GDM1 (cell line): ENCODE measurements around the gene PITPNC1.
"Not testable (repeated sequence)": the region's sequence is repeated elsewhere in the genome, so short reads cannot be mapped to it uniquely, and the experiment has no call there.

Experiments used
- DNase-seq: peaks from one replicate; lab custom pipeline; 2025; lab: John Stamatoyannopoulos, UW

The PITPNC1 gene

DNA sequence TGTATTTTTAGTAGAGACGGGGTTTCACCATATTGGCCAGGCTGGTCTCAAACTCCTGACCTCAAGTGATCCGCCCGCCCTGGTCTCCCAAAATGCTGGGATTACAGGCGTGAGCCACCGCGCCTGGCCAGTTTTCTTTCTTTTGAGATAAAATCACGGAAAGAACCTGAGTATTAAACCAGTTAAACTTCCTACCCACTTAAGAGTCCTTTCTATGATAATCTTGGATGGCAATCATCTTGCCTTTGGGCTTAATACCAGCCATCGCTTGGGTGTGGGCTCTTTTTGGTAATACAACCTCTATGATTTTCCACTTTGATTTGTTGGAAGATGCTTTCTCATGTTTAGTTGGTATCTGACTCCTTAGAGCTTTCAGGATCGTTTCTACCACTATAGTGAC, 24.0 kb downstream of the PITPNC1 start:
- no peak for DNase-seq

DNA sequence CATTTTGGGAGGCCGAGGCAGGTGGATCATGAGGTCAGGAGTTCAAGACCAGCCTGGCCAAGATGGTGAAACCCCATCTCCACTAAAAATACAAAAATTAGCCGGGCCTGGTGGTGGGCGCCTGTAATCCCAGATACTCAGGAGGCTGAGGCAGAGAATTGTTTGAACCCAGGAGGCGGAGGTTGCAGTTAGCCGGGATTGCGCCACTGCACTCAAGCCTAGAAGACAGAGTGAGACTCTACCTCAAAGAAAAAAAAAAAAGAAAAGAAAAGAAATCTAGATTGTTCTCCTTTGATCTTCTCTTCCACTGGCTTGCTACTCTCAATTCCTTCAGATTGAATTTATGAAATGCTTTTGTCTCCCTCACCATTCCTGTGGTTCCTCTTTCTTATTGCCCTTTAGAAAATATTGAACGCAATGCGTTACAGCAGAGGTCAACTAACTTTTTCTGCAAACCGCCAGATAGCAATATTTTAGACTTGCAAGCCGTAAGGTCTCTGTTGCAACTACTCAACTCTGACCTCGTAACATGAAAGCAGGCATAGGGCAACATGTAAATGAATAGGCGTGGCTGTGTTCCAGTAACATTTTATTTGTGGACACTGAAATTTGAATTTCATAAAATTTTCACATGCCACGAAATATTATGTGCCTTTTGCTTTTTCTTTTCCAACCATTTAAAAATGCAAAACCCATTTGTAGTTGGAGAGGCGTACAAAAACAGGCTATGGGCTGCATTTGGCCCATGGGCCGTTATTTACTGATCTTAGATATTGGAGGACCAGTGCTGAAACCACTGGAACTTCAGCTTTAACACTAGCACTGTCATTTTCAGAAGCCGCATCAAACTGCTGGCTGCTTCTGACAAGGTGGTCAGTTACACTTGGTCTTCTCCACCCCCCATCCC, 24.8 kb downstream of the PITPNC1 start:
- DNase-seq, result no peak

DNA sequence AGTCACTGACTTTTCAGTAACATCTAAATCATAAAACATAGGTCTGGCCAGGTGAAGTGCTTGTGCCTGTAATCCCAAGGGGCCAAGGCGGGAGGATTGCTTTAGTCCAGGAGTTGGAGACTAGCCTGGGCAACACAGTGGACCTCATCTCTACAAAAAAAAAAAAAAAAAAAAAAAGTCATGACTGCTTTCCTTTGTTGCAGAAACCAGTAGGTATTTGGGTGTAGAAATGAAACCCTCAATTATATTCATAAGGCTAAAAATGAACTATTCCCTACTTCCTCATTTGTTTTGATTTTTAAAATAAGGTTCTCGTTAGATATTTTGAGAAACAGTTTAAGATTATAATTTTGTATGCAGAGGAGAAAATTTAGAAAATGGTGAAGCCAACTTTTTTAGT, 26.0 kb downstream of the PITPNC1 start:
- DNase-seq, result no peak

DNA sequence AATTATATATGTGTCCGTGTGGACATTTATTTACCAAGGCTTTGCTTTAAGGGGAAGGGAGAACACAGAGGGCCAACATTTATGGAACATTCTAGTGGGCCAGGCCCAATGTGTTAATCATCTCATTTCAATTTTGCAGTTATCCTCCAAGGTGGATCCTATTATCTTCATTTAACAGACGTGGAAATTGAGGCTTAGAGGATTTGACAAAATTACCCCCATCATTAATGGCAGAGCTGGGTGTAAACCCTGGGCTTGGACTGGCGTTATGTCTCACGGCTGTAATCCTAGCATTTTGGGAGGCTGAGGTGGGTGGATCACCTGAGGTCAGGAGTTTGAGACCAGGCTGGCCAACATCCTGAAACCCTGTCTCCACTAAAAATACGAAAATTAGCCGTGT, 26.4 kb downstream of the PITPNC1 start:
- no peak for DNase-seq

DNA sequence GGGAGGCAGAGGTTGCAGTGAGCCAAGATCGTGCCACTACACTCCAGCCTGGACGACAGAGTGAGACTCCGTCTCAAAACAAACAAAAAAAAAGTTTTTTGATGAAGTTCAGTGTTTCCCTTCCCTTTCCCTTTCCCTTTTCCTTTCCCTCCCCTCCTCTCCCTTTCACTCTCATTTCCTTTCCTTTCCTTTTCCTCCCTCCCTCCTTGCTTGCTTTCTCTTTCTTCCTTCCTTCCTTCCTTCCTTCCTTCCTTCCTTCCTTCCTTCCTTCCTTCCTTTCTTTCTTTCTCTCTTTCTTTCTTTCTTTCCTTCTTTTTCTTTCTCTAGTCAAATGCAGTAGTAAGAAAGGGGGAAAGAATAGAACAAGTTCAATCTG, 31.4 kb downstream of the PITPNC1 start:
- DNase-seq, result not testable (repeated sequence)

DNA sequence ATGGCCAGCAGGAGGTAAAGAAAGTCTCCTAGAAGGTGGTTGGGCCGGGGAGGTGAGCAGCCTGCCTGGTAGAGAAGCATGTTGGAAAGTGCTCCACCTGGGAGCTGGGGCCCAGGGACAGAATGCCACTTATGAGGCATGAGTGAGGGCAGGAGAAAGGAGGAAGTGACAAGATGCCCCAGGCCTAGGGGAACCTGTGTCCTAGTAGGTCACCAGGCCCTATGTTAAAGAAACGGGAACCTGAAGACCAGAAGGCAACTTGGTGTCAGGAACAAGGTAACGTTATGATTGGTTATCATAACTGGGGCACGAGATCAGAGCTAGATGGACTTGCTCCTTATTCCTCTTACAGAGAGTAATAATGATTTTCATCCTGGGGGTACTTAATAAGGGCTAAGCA, 34.3 kb downstream of the PITPNC1 start:
- DNase-seq, result no peak

DNA sequence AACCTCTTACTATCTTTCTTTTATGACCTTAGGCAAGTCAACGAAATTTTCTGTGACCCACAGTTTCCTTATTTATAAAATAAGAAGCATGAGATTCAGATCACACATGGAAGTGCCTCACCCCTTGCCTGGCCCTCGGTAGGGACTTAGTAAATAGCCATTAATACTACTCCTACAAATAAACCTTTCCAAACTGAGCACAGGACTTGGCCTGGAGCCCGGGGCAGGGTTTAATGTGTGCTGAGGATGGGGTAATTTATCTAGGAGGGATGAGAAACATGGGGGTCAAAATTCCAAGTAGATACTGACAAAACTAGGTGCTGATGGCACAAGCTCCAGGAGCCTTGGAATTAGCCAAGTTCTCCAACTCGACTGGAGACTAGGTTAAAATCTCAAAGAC, 35.0 kb downstream of the PITPNC1 start:
- no peak for DNase-seq

DNA sequence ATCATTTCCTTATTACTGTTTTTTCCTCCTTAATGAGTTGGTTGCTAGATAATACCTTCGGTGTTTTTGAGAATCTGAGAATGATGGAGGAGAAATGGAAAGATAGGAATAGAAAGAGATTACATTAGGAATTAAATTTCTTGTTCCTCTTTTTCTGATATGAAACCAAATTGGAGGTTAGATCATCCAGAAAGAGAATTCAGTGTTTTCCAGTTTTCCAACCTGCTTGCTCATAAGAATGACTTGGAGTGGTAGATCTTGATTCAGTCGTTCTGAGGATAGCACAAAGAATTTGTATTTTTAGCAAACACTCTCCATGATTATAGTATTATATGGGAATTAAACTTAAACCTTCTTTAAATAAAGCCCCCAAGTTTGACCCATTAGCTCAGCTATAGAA, 35.9 kb downstream of the PITPNC1 start:
- no peak for DNase-seq

DNA sequence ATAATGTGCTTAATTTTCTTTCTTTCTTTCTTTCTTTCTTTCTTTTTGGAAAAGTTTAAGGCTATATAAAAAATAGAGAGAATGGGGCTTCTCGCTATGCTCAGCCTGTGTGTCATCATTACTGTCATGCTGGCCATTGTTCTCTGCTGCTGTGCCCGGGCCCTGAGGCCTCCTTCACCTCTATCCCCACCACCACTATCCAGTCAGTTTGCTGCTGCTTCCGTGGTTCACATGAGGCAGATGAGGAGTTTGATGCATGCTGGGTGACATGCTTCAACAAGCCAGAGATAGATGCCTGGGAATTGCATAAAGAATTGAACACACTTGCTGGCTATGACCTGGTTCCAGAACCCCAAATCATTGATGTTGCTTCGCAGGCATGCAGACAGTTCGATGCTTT, 36.3 kb downstream of the PITPNC1 start:
- DNase-seq, result no peak

DNA sequence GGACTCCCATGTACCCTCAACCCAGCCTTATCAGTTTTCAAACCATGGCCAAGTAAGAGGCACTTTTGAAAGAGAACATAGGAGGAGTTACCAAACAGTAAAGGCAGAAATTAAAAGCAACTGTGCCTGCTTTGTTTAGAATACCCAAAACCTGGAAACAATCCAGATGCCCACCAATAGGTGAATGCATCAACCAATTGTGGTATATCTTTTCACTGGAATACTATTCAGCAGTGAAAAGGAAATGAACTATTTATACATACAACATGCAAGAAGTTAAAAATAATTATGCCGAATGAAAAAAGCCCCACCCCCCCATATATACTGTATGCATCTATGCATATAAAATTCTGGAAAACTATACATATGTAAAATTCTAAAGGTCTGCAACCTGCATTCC, 37.0 kb downstream of the PITPNC1 start:
- no peak for DNase-seq

DNA sequence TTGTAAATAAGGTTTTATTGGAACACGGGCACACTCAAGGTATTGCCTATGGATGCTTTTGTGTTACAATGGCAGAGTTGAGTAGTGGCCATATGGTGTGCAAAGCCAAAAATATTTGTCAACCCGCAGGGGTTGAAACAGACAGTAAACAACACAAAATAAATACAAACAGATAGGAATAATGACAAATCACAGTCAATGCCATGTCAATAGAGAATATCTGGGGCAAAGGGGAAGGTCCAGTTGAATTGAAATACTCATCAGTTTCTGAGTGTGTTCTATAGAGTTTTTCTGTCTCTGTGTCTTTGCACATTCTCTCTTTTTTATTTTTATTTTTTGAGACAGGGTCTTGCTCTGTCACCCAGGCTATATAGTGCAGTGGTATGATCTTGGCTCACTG, 37.5 kb downstream of the PITPNC1 start:
- DNase-seq, result no peak

DNA sequence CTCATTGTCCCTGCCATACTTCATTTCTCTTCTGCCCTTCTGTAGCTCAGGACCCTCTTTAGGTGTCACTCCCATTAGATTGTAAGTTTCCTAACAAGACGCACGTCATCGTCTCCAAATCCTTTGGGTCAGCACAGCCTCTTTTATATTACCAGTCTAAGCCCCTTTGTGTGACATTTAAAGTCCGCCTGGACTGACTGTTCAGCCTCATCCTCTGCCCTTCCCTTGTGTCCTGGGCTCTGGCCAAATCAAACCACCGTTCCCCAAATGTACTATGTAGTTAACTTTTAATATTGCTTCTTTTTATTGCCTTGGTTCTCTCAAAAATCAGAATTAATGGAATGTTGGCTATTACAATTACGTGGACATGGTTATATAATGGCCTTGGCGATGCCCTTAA, 38.2 kb downstream of the PITPNC1 start:
- DNase-seq, result no peak

DNA sequence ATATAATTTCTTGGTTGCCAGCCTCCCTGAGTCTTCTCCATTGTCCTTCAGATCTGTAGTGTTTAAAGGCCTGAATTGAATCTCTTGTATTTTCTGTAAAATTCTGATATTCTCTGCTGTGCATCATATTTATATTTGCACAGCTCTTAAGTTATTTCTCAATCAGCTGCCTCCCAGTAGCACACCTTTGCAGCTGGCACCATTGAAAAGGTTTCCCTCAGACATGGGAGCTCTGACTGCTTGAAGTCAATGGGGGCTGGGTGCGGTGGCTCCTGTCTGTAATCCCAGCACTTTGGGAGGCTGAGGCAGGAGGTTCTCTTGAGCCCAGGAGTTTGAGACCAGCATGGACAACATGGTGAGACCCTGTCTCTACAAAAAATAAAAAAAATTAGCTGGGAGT, 40.4 kb downstream of the PITPNC1 start:
- DNase-seq, result no peak

DNA sequence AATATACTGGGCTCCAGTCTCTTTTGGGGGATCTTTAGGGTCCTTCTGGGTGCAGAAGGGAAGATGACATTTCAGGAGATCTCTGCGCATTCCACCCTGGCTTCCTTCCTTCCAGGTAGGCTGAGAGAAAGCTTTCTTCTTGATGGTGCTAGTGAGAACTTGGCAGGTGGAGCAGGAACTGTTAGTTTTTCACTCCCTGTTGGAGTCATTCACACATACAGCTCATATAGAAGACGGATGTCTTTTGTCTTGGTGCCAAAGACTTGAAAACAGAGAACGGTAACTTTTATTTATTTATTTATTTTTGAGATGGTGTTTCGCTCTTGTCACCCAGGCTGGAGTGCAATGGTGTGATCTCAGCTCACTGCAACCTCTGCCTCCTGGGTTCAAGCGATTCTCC, 43.9 kb downstream of the PITPNC1 start:
- no peak for DNase-seq

DNA sequence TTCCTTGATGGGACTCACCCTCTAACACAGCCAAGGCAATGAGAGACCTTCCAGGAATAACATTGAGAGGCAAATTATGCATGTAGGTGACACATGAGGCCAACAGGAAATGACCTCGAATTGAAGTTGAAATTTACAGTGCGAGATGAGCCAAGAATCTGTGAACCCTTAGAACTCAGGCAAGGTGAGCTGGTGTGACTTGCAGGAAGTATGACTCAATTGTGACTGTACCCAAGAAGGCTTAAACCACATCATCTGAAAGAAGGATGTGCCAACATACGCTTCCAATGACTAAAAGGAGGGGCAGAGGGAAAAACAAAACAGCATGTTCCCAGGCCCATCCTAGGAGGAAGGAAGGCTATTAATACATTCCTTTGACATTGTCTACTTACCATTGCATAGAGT, 44.8 kb downstream of the PITPNC1 start:
- no peak for DNase-seq

DNA sequence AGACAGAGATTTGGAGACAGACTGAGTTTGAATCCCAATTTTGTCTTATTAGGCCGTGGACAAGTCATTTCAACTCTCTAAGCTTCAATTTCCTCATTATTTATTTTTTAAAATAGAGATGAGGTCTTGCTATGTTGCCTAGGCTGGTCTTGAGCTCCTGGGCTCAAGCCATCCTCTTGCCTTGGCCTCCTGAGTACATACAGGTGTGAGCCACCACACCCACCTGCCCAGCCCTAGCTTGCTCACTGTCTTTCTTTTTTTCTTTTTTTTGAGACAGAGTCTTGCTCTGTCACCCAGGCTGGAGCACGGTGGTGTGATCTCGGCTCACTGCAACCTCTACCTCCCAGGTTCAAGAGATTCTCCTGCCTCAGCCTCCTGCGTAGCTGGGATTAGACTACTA, 45.2 kb downstream of the PITPNC1 start:
- DNase-seq, result not testable (repeated sequence)

DNA sequence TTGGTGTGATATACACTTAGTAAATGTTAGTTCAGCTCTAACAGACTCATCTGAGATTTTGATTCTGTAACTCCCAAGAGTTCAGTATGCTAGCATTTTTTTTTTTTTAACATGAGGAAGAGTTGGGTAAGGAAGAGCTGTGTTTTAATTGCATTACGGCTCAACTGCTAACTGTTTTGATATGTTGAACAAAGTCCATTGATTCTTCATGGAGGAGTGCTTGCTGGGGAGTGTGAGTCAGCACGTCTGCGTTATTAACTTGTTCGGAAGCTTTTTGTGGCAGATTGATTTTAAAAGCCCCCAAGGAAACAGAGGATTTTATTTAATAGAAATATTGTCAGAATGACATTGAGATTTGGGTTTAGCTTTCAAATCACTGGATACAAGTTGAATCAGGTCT, 45.8 kb downstream of the PITPNC1 start:
- no peak for DNase-seq

DNA sequence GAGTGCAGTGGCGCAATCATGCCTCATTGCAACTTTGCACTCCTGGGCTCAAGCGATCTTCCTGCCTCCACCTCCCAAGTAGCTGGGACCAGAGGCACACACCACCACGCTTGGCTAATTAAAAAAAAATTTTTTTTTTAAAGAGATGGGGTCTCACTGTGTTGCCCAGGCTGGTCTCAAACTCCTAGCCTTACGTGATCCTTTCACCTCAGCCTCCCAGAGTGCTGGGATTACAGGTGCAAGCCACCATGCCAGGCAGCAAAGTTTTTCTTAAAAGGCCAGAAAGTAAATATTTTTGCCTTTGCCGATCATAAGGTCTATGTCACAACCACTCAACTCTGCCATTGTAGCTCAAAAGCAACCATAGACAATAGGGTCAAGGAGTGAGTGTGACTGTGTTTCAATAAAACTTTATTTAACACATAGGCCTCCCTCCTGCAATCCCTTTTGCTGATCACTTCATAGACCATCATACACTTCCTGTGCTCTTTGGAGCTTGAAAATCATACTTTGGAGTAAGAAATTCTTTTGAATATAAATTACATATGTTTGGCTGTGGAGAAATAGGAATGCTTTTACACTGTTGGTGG, 48.6 kb downstream of the PITPNC1 start:
- no peak for DNase-seq

DNA sequence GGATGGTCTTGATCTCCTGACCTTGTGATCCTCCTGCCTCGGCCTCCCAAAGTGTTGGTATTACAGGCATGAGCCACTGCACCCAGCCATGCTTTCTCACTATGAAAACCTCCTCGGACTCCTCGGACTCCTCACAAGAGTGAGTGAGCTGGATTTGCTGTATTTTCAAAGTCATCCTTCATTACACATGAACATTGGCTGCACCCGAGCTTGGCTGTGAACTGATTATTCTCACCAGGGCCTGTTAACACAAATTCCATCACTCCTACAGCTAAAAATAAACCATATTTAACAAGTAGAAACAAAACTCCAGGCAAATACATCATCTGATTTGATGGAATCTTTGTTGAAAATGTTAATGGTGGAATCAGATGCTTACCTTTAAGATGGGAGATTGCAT, 50.3 kb downstream of the PITPNC1 start:
- no peak for DNase-seq

DNA sequence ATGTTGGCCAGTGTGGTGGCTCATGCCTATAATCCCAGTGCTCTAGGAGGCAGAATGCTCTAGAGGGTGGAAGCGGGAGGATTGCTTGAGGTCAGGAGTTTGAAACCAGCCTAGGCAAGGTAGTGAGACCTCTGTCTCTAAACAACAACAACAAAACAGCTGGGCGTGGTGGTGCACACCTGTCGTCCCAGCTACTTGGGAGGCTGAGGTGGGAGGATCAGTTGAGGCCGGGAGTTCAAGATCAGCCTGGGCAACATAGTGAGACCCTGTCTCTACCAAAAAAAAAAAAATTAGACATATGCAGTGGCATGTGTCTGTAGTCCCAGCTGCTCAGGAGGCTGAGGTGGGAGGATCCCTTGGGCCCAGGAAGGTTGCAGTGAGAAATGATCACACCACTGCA, 53.4 kb downstream of the PITPNC1 start:
- DNase-seq, result not testable (repeated sequence)

DNA sequence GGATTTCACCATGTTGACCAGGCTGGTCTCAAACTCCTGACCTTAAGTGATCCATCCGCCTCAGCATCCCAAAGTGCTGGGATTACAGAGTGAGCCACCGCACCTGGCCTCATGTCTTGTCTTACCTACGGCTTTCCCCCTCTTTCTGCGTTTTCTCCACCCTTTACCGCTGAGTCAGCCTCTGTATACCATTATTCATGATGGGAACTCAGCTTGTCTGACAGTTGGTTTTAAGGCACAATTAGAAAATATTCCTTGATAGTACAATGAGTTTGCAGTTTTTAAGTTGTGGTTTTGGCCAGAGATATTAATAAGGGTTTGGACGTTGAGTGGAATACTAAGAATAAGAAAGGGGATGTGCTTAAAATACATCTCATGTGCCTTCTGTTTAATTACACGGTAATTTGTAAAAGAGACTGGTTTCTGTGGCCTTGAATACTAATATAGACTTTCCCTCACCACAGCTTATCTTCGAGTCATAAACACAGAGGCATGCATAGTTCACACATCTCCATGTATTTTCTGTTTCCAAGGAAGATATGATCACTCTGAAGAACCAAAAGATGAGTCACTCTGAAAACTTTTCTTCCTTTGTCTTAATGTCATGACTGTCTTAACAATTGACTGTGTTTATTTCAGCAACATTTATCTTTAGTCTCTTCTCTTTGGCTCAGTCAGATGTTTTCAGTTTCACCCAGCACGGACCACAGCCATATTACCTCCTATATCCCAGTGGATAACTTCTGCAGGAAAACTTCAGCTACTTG, 54.4 kb downstream of the PITPNC1 start:
- DNase-seq, result no peak

DNA sequence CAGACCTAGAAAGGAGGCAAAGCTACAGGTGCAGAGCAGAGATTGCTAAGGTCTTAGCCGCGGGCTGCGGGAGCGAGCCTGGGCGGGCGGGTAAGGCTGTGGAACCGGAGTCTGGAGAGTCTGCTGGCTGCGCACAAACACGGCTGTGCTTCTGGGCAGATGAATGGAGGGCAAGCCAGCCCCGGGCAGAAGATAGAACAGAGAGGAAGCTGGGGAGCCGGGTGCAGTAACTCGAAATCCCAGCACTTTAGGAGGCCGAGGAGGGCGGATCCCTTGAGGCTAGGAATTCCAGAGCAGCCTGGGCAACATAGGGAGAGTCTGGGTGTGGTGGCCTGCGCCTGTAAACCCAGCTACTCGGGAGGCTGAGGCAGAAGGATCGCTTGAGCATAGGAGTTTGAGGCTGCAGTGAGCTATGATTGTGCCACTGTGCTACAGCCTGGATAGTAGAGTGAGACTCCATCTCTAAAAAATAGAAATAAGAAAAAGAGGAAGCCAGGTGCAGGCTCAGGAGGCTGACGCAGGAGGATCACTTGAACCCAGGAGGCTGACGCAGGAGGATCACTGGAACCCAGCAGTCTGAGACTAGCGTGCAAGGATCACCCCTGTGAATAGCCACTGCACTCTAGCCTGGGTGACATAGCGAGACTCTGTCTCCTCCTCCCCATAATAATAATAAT, 56.3 kb downstream of the PITPNC1 start:
- DNase-seq, result no peak
